ENCODE measurements around the gene PTPRK. TPM values are rescaled to one million over a fixed set of nuclear protein-coding genes. Genes with fewer than 3 reads are reported as not detected.
A peak's percentile ranks its signal among the peaks of the same experiment; 100 is the strongest.

Gene PTPRK
- total and polyA plus RNA-seq, 2 of the 13 experiments (the other 11 are each of a cell fraction or from before 2014, with no cell fraction given) = 43.6 to 98.3 TPM

GRCh38 chr6:128368213-128368944, 152.0 kb downstream of the PTPRK start:
- 85% methylated on average over 3 of the region's 3 CpGs for WGBS (ENCODE audit: low lambda C conversion rate)
- Histone ChIP-seq H3K4me1 (ENCODE audit: insufficient read depth, low read length) (peaks cover 67% of the 10 kb centered on the region), H3K9ac (ENCODE audit: insufficient read depth, low read depth, low read length) (no peak overlapping the region), H3K9me3 (ENCODE audit: low read length) (no peaks in the 10 kb centered on the region), H3K4me2 (ENCODE audit: low read depth, low read length) (peak overlapping the region; percentile 16), H3K27me3 (ENCODE audit: control insufficient read depth in 1 of 2, insufficient read depth in 2 of 2, low read length in 2 of 2) (no peaks in the 10 kb centered on the region), H2AFZ (ENCODE audit: low read length) (no peak overlapping the region), H4K20me1 (ENCODE audit: insufficient read depth, low read length) (no peaks in the 10 kb centered on the region; the same call in 1 of the 2 replicates), H3K79me2 (ENCODE audit: insufficient read depth, low read length) (peaks cover 48% of the 10 kb centered on the region), H3K36me3 (replicated peaks in 1 of 2; ENCODE audit: control insufficient read depth in 1 of 2, insufficient read depth in 2 of 2, low read length in 2 of 2) (peaks cover 1 to 3% of the 10 kb centered on the region in 2 experiments; a peak in 1 of 5 replicates), H3K4me3 (replicated peaks in 1 of 3; ENCODE audit: insufficient read depth in 1 of 3, low read depth in 2 of 3, low read length in 3 of 3) (no peak overlapping the region), H3K27ac (ENCODE audit: extremely low read length, insufficient read depth, low read length) (peak overlapping the region; percentile 28)
- FAIRE-seq (no peak), DNase-seq (ENCODE audit: low spot score) (no peak), ATAC-seq (no peak; the same call in 2 of the 3 replicates)
- intact Hi-C loops (cut with micrococcal nuclease; ENCODE audit: unreplicated experiment) = loop anchor here (5.0 kb wide), 1 partner anchor 149 kb away; no protein-coding TSS in a partner anchor
- ChIA-PET CTCF (ENCODE audit: low intra/inter-chr PET ratio, low total read pairs) (no interaction called here), POLR2A (no interaction called here)
- TF ChIP-seq CC2D1A (CRISPR knock-in tag; IDR thresholded peaks at IDR 0.05) (no peak), TARDBP (CRISPR knock-in tag; IDR thresholded peaks at IDR 0.05) (peak; percentile 33; the same call in 1 of the 2 replicates), ZNF644 (CRISPR knock-in tag; IDR thresholded peaks at IDR 0.05; ENCODE audit: low read depth) (0 out of 2 replicates have a peak, but pooled peaks have one; percentile 31), ZNF75D (CRISPR knock-in tag; IDR thresholded peaks at IDR 0.05; ENCODE audit: borderline replicate concordance) (no peak), CREM (IDR thresholded peaks at IDR 0.05) (0 out of 2 replicates have a peak, but pooled peaks have one; percentile 10), CREM (CRISPR knock-in tag; IDR thresholded peaks at IDR 0.05) (no peak), ARID2 (CRISPR knock-in tag; IDR thresholded peaks at IDR 0.05; ENCODE audit: borderline replicate concordance) (peak; percentile 43; the same call in 1 of the 2 replicates)
- TF ChIP-seq, protein P1, sequence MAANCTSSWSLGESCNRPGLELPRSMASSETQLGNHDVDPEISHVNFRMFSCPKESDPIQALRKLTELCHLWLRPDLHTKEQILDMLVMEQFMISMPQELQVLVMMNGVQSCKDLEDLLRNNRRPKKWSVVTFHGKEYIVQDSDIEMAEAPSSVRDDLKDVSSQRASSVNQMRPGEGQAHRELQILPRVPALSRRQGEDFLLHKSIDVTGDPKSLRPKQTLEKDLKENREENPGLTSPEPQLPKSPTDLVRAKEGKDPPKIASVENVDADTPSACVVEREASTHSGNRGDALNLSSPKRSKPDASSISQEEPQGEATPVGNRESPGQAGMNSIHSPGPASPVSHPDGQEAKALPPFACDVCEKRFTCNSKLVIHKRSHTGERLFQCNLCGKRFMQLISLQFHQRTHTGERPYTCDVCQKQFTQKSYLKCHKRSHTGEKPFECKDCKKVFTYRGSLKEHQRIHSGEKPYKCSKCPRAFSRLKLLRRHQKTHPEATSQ (CRISPR knock-in tag; IDR thresholded peaks at IDR 0.05; ENCODE audit: borderline replicate concordance) = 0 out of 2 replicates have a peak, but pooled peaks have one; percentile 35
- no TSS peak for BruUV-seq (replicated peaks)
- in situ Hi-C loops (cut with HindIII; ENCODE audit: extremely low pct_ligation_motif_present, low pct_unique_long_range_greater_than_20kb) = no loop called here

Measured in HepG2 (cell line).